Right renal pelvis (tissue), 4 donors: ENCODE measurements around the gene BPIFA1. TPM values are rescaled to one million over a fixed set of nuclear protein-coding genes. Genes with fewer than 3 reads are reported as not detected.

Experiments used
- DNase-seq, 4 donors: peaks; one replicate each; pipeline ENCODE4 v3.0.0-alpha.2; 2013; ENCODE audit warnings: low read depth in 4 of 4, low spot score in 3 of 4, missing footprints in 1 of 4
- polyA plus RNA-seq, 4 donors: library from polyadenylated mRNA; unstranded; fragments of 120-200 nt; gene quantifications; one replicate each; pipeline ENCODE4 v1.2.1, GENCODE V29; 2013; ENCODE audit not compliant: insufficient read length in 4 of 4

Gene BPIFA1
- polyA plus RNA-seq = not detected

- DNase-seq = no peak
Observed at GRCh38 chr20:33235696-33236095, at the start of gene BPIFA1. Gene BPIFA1, plus strand, starts transcription at chr20:33235996. Its CDS starts 1,716 bp downstream, at chr20:33237712.

GRCh38 chr20:33187491-33187890 lies 48.3 kb upstream of the BPIFA1 start:
- no peak for DNase-seq

- no peak for DNase-seq
Observed at GRCh38 chr20:33188421-33188820, 47.4 kb upstream of the BPIFA1 start.

GRCh38 chr20:33191484-33191883 lies 44.3 kb upstream of the BPIFA1 start:
- no peak for DNase-seq

GRCh38 chr20:33191955-33192354 lies 43.8 kb upstream of the BPIFA1 start:
- DNase-seq = no peak

- DNase-seq = no peak
Observed at GRCh38 chr20:33192912-33193501, 42.8 kb upstream of the BPIFA1 start.

GRCh38 chr20:33199026-33199425 lies 36.8 kb upstream of the BPIFA1 start:
- no peak for DNase-seq

GRCh38 chr20:33202451-33202850 lies 33.3 kb upstream of the BPIFA1 start:
- no peak for DNase-seq

GRCh38 chr20:33203444-33203843 lies 32.4 kb upstream of the BPIFA1 start:
- no peak for DNase-seq

- DNase-seq = peak; percentile 63 to 77 (median 72)
Observed at GRCh38 chr20:33209789-33210188, 26.0 kb upstream of the BPIFA1 start.

GRCh38 chr20:33210371-33210770 lies 25.4 kb upstream of the BPIFA1 start:
- no peak for DNase-seq

- DNase-seq = peak; percentile 18 to 32 (median 26)
Observed at GRCh38 chr20:33211817-33212424, 23.9 kb upstream of the BPIFA1 start.

GRCh38 chr20:33217052-33217451 lies 18.7 kb upstream of the BPIFA1 start, which contains the start of gene BPIFA3:
Gene BPIFA3, plus strand, starts transcription at chr20:33217352. Its CDS starts 185 bp downstream, at chr20:33217537.
- no peak for DNase-seq

GRCh38 chr20:33224399-33224798 lies 11.4 kb upstream of the BPIFA1 start:
- no peak for DNase-seq

GRCh38 chr20:33229843-33230242 lies 6.0 kb upstream of the BPIFA1 start:
- no peak for DNase-seq

GRCh38 chr20:33231237-33231636 lies 4.6 kb upstream of the BPIFA1 start:
- no peak for DNase-seq

GRCh38 chr20:33232486-33233072 lies 3.2 kb upstream of the BPIFA1 start:
- DNase-seq = no peak

- no peak for DNase-seq
Observed at GRCh38 chr20:33233129-33233774, 2.5 kb upstream of the BPIFA1 start.

GRCh38 chr20:33234050-33234449 lies 1.7 kb upstream of the BPIFA1 start:
- DNase-seq = no peak

GRCh38 chr20:33236351-33236750 lies 555 bp downstream of the BPIFA1 start:
- no peak for DNase-seq

- no peak for DNase-seq
Observed at GRCh38 chr20:33237989-33238388, 2.2 kb downstream of the BPIFA1 start.

GRCh38 chr20:33239418-33239817 lies 3.6 kb downstream of the BPIFA1 start:
- DNase-seq = no peak
